Measurements from ENCODE around the gene GLI2. TPM values are rescaled to one million over a fixed set of nuclear protein-coding genes. Genes with fewer than 3 reads are reported as not detected.
A peak's percentile ranks its signal among the peaks of the same experiment; 100 is the strongest.

Gene GLI2
- polyA plus RNA-seq (ENCODE audit: insufficient read length) = 10.8 TPM
- long read RNA-seq, donor 1 = 0 reads
- long read RNA-seq, donor 2 = 0 reads
- long read RNA-seq, donor 3 = 0 reads
- long read RNA-seq, donor 4 = 0 reads
- long read RNA-seq, donor 5 = 0 reads
- long read RNA-seq, donor 6 = 0 reads
- long read RNA-seq, donor 7, partial matches to known transcripts = 6 of 6 reads
- long read RNA-seq, donor 7, other reads (novel, unspliced or antisense) = 0 of 6 reads
- long read RNA-seq, donor 8 = 0 reads

GRCh38 chr2:120735746-120736170, at the start of gene GLI2:
Gene GLI2, plus strand, starts transcription at chr2:120735868. Its CDS starts 61,453 bp downstream, at chr2:120797321.
- DNase-seq = peak; percentile 77

GRCh38 chr2:120685974-120686297, 49.7 kb upstream of the GLI2 start:
- no peak for DNase-seq

GRCh38 chr2:120686511-120687168, 49.0 kb upstream of the GLI2 start:
- no peak for DNase-seq

GRCh38 chr2:120687210-120687609, 48.5 kb upstream of the GLI2 start:
- no peak for DNase-seq

- no peak for DNase-seq
These were observed 45.1 kb upstream of the GLI2 start for GRCh38 chr2:120690521-120690920.

GRCh38 chr2:120691410-120691809, 44.3 kb upstream of the GLI2 start:
- DNase-seq = no peak

- DNase-seq = no peak
These were observed 43.0 kb upstream of the GLI2 start for GRCh38 chr2:120692691-120693090.

GRCh38 chr2:120693121-120693520, 42.5 kb upstream of the GLI2 start:
- no peak for DNase-seq

- DNase-seq = no peak
These were observed 41.6 kb upstream of the GLI2 start for GRCh38 chr2:120694034-120694433.

GRCh38 chr2:120697471-120697870, 38.2 kb upstream of the GLI2 start:
- no peak for DNase-seq

- no peak for DNase-seq
These were observed 36.4 kb upstream of the GLI2 start for GRCh38 chr2:120699292-120699691.

GRCh38 chr2:120700659-120701058, 35.0 kb upstream of the GLI2 start:
- DNase-seq = no peak

- DNase-seq = no peak
These were observed 34.6 kb upstream of the GLI2 start for GRCh38 chr2:120701096-120701495.

- DNase-seq = no peak
These were observed 34.2 kb upstream of the GLI2 start for GRCh38 chr2:120701499-120701898.

GRCh38 chr2:120702061-120702460, 33.6 kb upstream of the GLI2 start:
- DNase-seq = no peak

GRCh38 chr2:120702801-120703200, 32.9 kb upstream of the GLI2 start:
- no peak for DNase-seq

- no peak for DNase-seq
These were observed 32.2 kb upstream of the GLI2 start for GRCh38 chr2:120703330-120703994.

GRCh38 chr2:120704696-120705095, 31.0 kb upstream of the GLI2 start:
- no peak for DNase-seq

GRCh38 chr2:120707816-120708215, 27.9 kb upstream of the GLI2 start:
- no peak for DNase-seq

- DNase-seq = no peak
These were observed 26.6 kb upstream of the GLI2 start for GRCh38 chr2:120708944-120709607.

- DNase-seq = no peak
These were observed 26.0 kb upstream of the GLI2 start for GRCh38 chr2:120709608-120710041.

GRCh38 chr2:120710256-120710655, 25.4 kb upstream of the GLI2 start:
- DNase-seq = no peak

- DNase-seq = no peak
These were observed 24.0 kb upstream of the GLI2 start for GRCh38 chr2:120711694-120712093.

All from left kidney (tissue), 8 donors.